PC-3 (cell line): ENCODE data around the gene DNAH3. TPM values are rescaled to one million over a fixed set of nuclear protein-coding genes. Genes with fewer than 3 reads are reported as not detected.
"Not testable (repeated sequence)": the region's sequence is repeated elsewhere in the genome, so short reads cannot be mapped to it uniquely, and the experiment has no call there.

Experiments used
- ATAC-seq: fragments of 200-7000 bp; cut with Tn5 transposase; 2 replicates; pipeline ENCODE4 v1.9.1; 2020; ENCODE audit warnings: mild to moderate bottlenecking, moderate library complexity
- BruUV-seq: library from RNA; stranded (reverse); fragments of 400-500 nt; replicated peaks from 2 replicates; lab custom pipeline; 2021; lab: Mats Ljungman, UMichigan
- CTCF ChIA-PET: fragments of 300-600 bp; sonication (Branson Sonifier 250); formaldehyde crosslinking; loops from one replicate; lab custom pipeline; 2022; ENCODE audit warnings: antibody characterized with exemption; lab: Charles Lee
- POLR2A ChIA-PET: fragments of 300-600 bp; sonication (Branson Sonifier 250); formaldehyde crosslinking; loops from one replicate; lab custom pipeline; 2022; ENCODE audit warnings: antibody characterized with exemption; ENCODE audit not compliant: unreplicated experiment; lab: Charles Lee
- DNase-seq: peaks from one replicate; pipeline ENCODE4 v3.0.0-alpha.2; 2015
- H2AFZ ChIP-seq: fragments of 300-600 bp; sonication (generic); 2 replicates; pipeline ENCODE4 v1.6.0; 2016; ENCODE audit warnings: antibody characterized with exemption, low read length
- H3F3A ChIP-seq: fragments of 300-600 bp; sonication (generic); one replicate; pipeline ENCODE4 v1.6.0; 2017; ENCODE audit warnings: antibody characterized with exemption, low read length, control low read depth, mild to moderate bottlenecking; ENCODE audit not compliant: unreplicated experiment
- H3K27ac ChIP-seq: fragments of 300-600 bp; sonication (generic); 2 replicates; pipeline ENCODE4 v1.5.1; 2016; ENCODE audit warnings: mild to moderate bottlenecking, low read length
- H3K27me3 ChIP-seq: fragments of 300-600 bp; sonication (generic); 2 replicates; pipeline ENCODE4 v1.6.1; 2016; ENCODE audit warnings: low read length, mixed read lengths
- H3K36me3 ChIP-seq: fragments of 300-600 bp; sonication (generic); 2 replicates; pipeline ENCODE4 v1.6.1; 2016; ENCODE audit warnings: low read depth, mixed run types, low read length, mixed read lengths
- H3K4me1 ChIP-seq: fragments of 300-600 bp; sonication (generic); 2 replicates; pipeline ENCODE4 v1.5.1; 2016; ENCODE audit warnings: low read length; ENCODE audit not compliant: insufficient read depth
- H3K4me2 ChIP-seq: fragments of 300-600 bp; sonication (generic); 2 replicates; pipeline ENCODE4 v1.6.0; 2016; ENCODE audit warnings: low read length
- H3K4me3 ChIP-seq: fragments of 300-600 bp; sonication (generic); 2 replicates; pipeline ENCODE4 v1.5.1; 2016; ENCODE audit warnings: mild to moderate bottlenecking, low read length, mixed read lengths
- H3K79me2 ChIP-seq: fragments of 300-600 bp; sonication (generic); 2 replicates; pipeline ENCODE4 v1.6.1; 2017; ENCODE audit warnings: low read length, mixed read lengths
- H3K9ac ChIP-seq: fragments of 300-600 bp; sonication (generic); 2 replicates; pipeline ENCODE4 v1.6.0; 2016; ENCODE audit warnings: mild to moderate bottlenecking, low read length
- H3K9me2 ChIP-seq: fragments of 300-600 bp; sonication (generic); replicated peaks from 2 replicates; pipeline ENCODE4 v1.6.1; 2016; ENCODE audit warnings: mixed run types, low read length, mixed read lengths
- H3K9me3 ChIP-seq: fragments of 300-600 bp; sonication (generic); 2 replicates; pipeline ENCODE4 v1.6.1; 2016; ENCODE audit warnings: low read length, mixed read lengths
- H4K20me1 ChIP-seq: fragments of 300-600 bp; sonication (generic); 2 replicates; pipeline ENCODE4 v1.6.1; 2016; ENCODE audit warnings: low read length, mixed read lengths
- CTCF ChIP-seq: fragments of 300-600 bp; sonication (generic); conservative IDR thresholded peaks from 2 replicates; pipeline ENCODE4 v1.5.1; 2017; ENCODE audit warnings: antibody characterized with exemption, low read depth, mild to moderate bottlenecking, low read length
- EZH2 ChIP-seq: fragments of 300-600 bp; sonication (generic); IDR thresholded peaks from one replicate; pipeline ENCODE4 v1.6.1; 2017; ENCODE audit warnings: antibody characterized with exemption, mild to moderate bottlenecking, low read length; ENCODE audit not compliant: unreplicated experiment
- EZH2phosphoT487 ChIP-seq: fragments of 300-600 bp; sonication (generic); IDR thresholded peaks from 2 replicates; pipeline ENCODE4 v1.6.1; 2018; ENCODE audit warnings: mild to moderate bottlenecking, antibody characterized with exemption, low read length, borderline replicate concordance
- intact Hi-C: fragments of 100-400 bp; cut with micrococcal nuclease; formaldehyde crosslinking; loops from 2 replicates; pipeline ENCODE4 v1.9.0; 2023
- total RNA-seq: library from RNA; depleted of rRNA; stranded (reverse); fragments of >200 nt; gene quantifications from 2 replicates; pipeline ENCODE4 v1.2.3, GENCODE V29; 2014

DNAH3 gene
- total RNA-seq, 1 experiment from 2014 or later, result 0.11 TPM

- Histone ChIP-seq H3K9ac (no peak overlapping the region), H3K4me2 (no peak overlapping the region), H3K36me3 (no peaks in the 10 kb centered on the region), H3K27ac (no peak overlapping the region), H3K4me3 (no peak overlapping the region), H4K20me1 (no peaks in the 10 kb centered on the region), H3K27me3 (no peaks in the 10 kb centered on the region), H3K9me3 (no peaks in the 10 kb centered on the region), H3F3A (no peaks in the 10 kb centered on the region), H3K9me2 (no peaks in the 10 kb centered on the region), H2AFZ (no peak overlapping the region), H3K4me1 (no peaks in the 10 kb centered on the region), H3K79me2 (no peaks in the 10 kb centered on the region)
- ChIA-PET POLR2A (no interaction called here), CTCF (no interaction called here)
- intact Hi-C loops, result no loop called here
- DNase-seq (no peak), ATAC-seq (no peak)
- BruUV-seq, result no TSS peak
- TF ChIP-seq CTCF (no peak), EZH2phosphoT487 (no peak), EZH2 (no peak)
These were observed 90.6 kb downstream of the DNAH3 start for GRCh38 chr16:21060027-21060510.

- Histone ChIP-seq H3K9me3 (no peaks in the 10 kb centered on the region), H3K9ac (no peak overlapping the region), H3K4me2 (no peak overlapping the region), H3K4me3 (no peak overlapping the region), H3F3A (no peaks in the 10 kb centered on the region), H3K27ac (no peak overlapping the region), H3K36me3 (no peaks in the 10 kb centered on the region), H2AFZ (no peak overlapping the region), H3K9me2 (no peaks in the 10 kb centered on the region), H3K27me3 (no peaks in the 10 kb centered on the region), H4K20me1 (no peaks in the 10 kb centered on the region), H3K79me2 (no peaks in the 10 kb centered on the region), H3K4me1 (no peaks in the 10 kb centered on the region)
- DNase-seq (no peak), ATAC-seq (no peak)
- no TSS peak for BruUV-seq
- ChIA-PET POLR2A (no interaction called here), CTCF (no interaction called here)
- TF ChIP-seq CTCF (no peak), EZH2 (no peak), EZH2phosphoT487 (no peak)
- intact Hi-C loops, result no loop called here
These were observed 92.8 kb downstream of the DNAH3 start for GRCh38 chr16:21057875-21058274.

- H3K9me3 ChIP-seq, result no peaks in the 10 kb centered on the region
- POLR2A ChIA-PET, result no interaction called here
- H3K36me3 ChIP-seq, result no peaks in the 10 kb centered on the region
- H3K27ac ChIP-seq, result no peak overlapping the region
- intact Hi-C loops, result no loop called here
- no peaks in the 10 kb centered on the region for H3K9me2 ChIP-seq
- H2AFZ ChIP-seq, result no peak overlapping the region
- no peaks in the 10 kb centered on the region for H4K20me1 ChIP-seq
- no peak overlapping the region for H3K4me3 ChIP-seq
- no peak overlapping the region for H3K4me2 ChIP-seq
- no peak for DNase-seq
- ATAC-seq, result no peak
- H3F3A ChIP-seq, result no peaks in the 10 kb centered on the region
- no peaks in the 10 kb centered on the region for H3K27me3 ChIP-seq
- no peak for TF ChIP-seq EZH2
- no peak for TF ChIP-seq EZH2phosphoT487
- TF ChIP-seq CTCF, result no peak
- no TSS peak for BruUV-seq
- no peaks in the 10 kb centered on the region for H3K79me2 ChIP-seq
- no peaks in the 10 kb centered on the region for H3K4me1 ChIP-seq
- CTCF ChIA-PET, result no interaction called here
- H3K9ac ChIP-seq, result no peak overlapping the region
These were observed 94.2 kb downstream of the DNAH3 start for GRCh38 chr16:21056396-21056795.

GRCh38 chr16:21055738-21056137 lies 94.9 kb downstream of the DNAH3 start:
- H3K4me3 ChIP-seq, H3K27ac ChIP-seq, DNase-seq, H3K9me2 ChIP-seq, H3F3A ChIP-seq, H2AFZ ChIP-seq, H3K4me2 ChIP-seq, ATAC-seq, H3K9me3 ChIP-seq, H3K27me3 ChIP-seq, H4K20me1 ChIP-seq, H3K79me2 ChIP-seq, H3K4me1 ChIP-seq, BruUV-seq, H3K9ac ChIP-seq, POLR2A ChIA-PET, H3K36me3 ChIP-seq, intact Hi-C loops, CTCF ChIA-PET: not testable (repeated sequence)
